ENCODE results near the gene TPST1. TPM values are rescaled to one million over a fixed set of nuclear protein-coding genes. Genes with fewer than 3 reads are reported as not detected.

The TPST1 gene
- polyA plus RNA-seq, 1 donor (not counting 4 experiments of a cell fraction or from before 2014, with no cell fraction given), result 48.5 TPM

DNA sequence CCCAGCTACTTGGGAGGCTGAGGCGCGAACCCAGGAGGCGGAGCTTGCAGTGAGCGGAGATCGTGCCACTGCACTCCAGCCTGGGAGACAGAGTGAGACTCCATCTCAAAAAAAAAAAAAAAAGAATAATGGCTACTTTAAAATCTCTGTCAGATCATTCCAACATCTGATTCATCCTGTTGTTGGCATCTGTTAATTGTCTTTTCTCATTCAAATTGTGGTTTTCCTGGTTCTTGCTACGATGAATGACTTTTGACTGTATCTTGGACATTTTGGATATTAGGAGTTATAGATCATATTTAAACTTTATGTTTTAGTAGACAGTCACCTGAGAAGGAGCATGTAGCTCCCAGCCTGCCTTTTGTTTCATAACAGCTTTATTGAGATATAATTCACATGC is 8.5 kb downstream of the TPST1 start:
- Histone ChIP-seq H3K9me1 (ENCODE audit: control insufficient read depth, extremely low read depth, insufficient read depth, low read length) (no peaks in the 10 kb centered on the region), H3K4me1 (ENCODE audit: control insufficient read depth, extremely low read depth, insufficient read depth, low read length) (peaks cover 4% of the 10 kb centered on the region), H3K36me3 (ENCODE audit: control insufficient read depth in 2 of 2, extremely low read depth in 1 of 2, insufficient read depth in 2 of 2, low read length in 2 of 2) (peaks cover 0 to 3% of the 10 kb centered on the region in 2 experiments), H3K4me2 (ENCODE audit: control insufficient read depth, extremely low read depth, insufficient read depth, low read depth, low read length) (no peak overlapping the region), H3K79me2 (ENCODE audit: control insufficient read depth, insufficient read depth, low read length) (peaks cover 34% of the 10 kb centered on the region), H3K4me3 (ENCODE audit: control insufficient read depth in 2 of 3, extremely low read depth in 1 of 3, insufficient read depth in 2 of 3, low read depth in 1 of 3, low read length in 3 of 3) (no peak overlapping the region), H3K27me3 (ENCODE audit: control insufficient read depth, extremely low read depth, insufficient read depth, low read length) (no peaks in the 10 kb centered on the region), H3K9me3 (ENCODE audit: control insufficient read depth, low read depth, low read length) (no peaks in the 10 kb centered on the region), H3K9ac (ENCODE audit: control insufficient read depth, extremely low read depth, insufficient read depth, low read length) (no peak overlapping the region), H3K27ac (ENCODE audit: control insufficient read depth, insufficient read depth, low read length) (no peak overlapping the region), H2AFZ (ENCODE audit: control insufficient read depth, low read length) (no peak overlapping the region), H4K20me1 (ENCODE audit: control insufficient read depth, extremely low read depth, insufficient read depth, low read length) (no peaks in the 10 kb centered on the region)
- dilution Hi-C loops (cut with MboI; ENCODE audit: extremely low pct_ligation_motif_present, low sequenced_read_pairs), result no loop called here
- FAIRE-seq (no peak), DNase-seq (ENCODE audit: low read depth, low spot score) (no peak)
- TF ChIP-seq EZH2 (IDR thresholded peaks at IDR 0.05; ENCODE audit: low read length), result no peak
- TF ChIP-seq, protein P1, sequence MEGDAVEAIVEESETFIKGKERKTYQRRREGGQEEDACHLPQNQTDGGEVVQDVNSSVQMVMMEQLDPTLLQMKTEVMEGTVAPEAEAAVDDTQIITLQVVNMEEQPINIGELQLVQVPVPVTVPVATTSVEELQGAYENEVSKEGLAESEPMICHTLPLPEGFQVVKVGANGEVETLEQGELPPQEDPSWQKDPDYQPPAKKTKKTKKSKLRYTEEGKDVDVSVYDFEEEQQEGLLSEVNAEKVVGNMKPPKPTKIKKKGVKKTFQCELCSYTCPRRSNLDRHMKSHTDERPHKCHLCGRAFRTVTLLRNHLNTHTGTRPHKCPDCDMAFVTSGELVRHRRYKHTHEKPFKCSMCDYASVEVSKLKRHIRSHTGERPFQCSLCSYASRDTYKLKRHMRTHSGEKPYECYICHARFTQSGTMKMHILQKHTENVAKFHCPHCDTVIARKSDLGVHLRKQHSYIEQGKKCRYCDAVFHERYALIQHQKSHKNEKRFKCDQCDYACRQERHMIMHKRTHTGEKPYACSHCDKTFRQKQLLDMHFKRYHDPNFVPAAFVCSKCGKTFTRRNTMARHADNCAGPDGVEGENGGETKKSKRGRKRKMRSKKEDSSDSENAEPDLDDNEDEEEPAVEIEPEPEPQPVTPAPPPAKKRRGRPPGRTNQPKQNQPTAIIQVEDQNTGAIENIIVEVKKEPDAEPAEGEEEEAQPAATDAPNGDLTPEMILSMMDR (optimal IDR thresholded peaks at IDR 0.05 in 1 of 3, IDR thresholded peaks at IDR 0.05 in 1 of 3, conservative IDR thresholded peaks at IDR 0.05 in 1 of 3; ENCODE audit: extremely low read depth in 1 of 3, insufficient read depth in 2 of 3, low read length in 3 of 3), result no peak

DNA sequence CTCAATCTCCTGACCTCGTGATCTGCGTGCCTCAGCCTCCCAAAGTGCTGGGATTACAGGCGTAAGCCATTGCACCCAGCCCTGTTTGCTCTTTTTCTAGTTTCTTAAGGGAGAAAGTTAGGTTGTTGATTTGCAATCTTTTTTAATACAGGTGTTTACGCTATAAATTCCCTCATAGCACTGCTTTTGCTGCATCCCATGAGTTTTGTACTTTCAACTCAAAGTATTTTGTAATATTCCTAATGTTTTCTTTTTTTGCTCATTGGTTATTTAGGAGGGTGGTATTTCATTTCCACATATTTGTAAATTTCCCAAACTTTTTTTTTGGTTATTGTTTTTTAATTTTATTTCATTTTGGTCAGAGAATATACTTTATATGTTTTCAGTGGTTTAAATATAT is 11.6 kb downstream of the TPST1 start:
- TF ChIP-seq, protein P1 (optimal IDR thresholded peaks at IDR 0.05 in 1 of 3, IDR thresholded peaks at IDR 0.05 in 1 of 3, conservative IDR thresholded peaks at IDR 0.05 in 1 of 3; ENCODE audit: extremely low read depth in 1 of 3, insufficient read depth in 2 of 3, low read length in 3 of 3), result no peak
- TF ChIP-seq EZH2 (IDR thresholded peaks at IDR 0.05; ENCODE audit: low read length), result no peak
- Histone ChIP-seq H3K27ac (ENCODE audit: control insufficient read depth, insufficient read depth, low read length) (no peak overlapping the region), H3K4me3 (ENCODE audit: control insufficient read depth in 2 of 3, extremely low read depth in 1 of 3, insufficient read depth in 2 of 3, low read depth in 1 of 3, low read length in 3 of 3) (no peak overlapping the region), H3K4me1 (ENCODE audit: control insufficient read depth, extremely low read depth, insufficient read depth, low read length) (peaks cover 4% of the 10 kb centered on the region), H4K20me1 (ENCODE audit: control insufficient read depth, extremely low read depth, insufficient read depth, low read length) (no peaks in the 10 kb centered on the region), H3K36me3 (ENCODE audit: control insufficient read depth in 2 of 2, extremely low read depth in 1 of 2, insufficient read depth in 2 of 2, low read length in 2 of 2) (no peaks in the 10 kb centered on the region), H3K9me1 (ENCODE audit: control insufficient read depth, extremely low read depth, insufficient read depth, low read length) (no peaks in the 10 kb centered on the region), H2AFZ (ENCODE audit: control insufficient read depth, low read length) (no peak overlapping the region), H3K79me2 (ENCODE audit: control insufficient read depth, insufficient read depth, low read length) (peaks cover 39% of the 10 kb centered on the region), H3K4me2 (ENCODE audit: control insufficient read depth, extremely low read depth, insufficient read depth, low read depth, low read length) (no peak overlapping the region), H3K9me3 (ENCODE audit: control insufficient read depth, low read depth, low read length) (no peaks in the 10 kb centered on the region), H3K27me3 (ENCODE audit: control insufficient read depth, extremely low read depth, insufficient read depth, low read length) (no peaks in the 10 kb centered on the region), H3K9ac (ENCODE audit: control insufficient read depth, extremely low read depth, insufficient read depth, low read length) (no peak overlapping the region)
- DNase-seq (ENCODE audit: low read depth, low spot score) (no peak), FAIRE-seq (no peak)
- dilution Hi-C loops (cut with MboI; ENCODE audit: extremely low pct_ligation_motif_present, low sequenced_read_pairs), result no loop called here

Data from keratinocyte (primary cell).